Keratinocyte (primary cell): ENCODE data around the gene MTFP1.

Experiments used
- EZH2 ChIP-seq: IDR thresholded peaks from one replicate; pipeline ENCODE4 v1.6.1; 2012; ENCODE audit warnings: inconsistent platforms, mild to moderate bottlenecking, low read length, moderate library complexity
- TF ChIP-seq, protein P1 (sequence below), 3 experiments: IDR thresholded peaks in 1 of 3; conservative IDR thresholded peaks in 1 of 3; optimal IDR thresholded peaks in 1 of 3; 2 replicates in 2 of 3; 3 replicates in 1 of 3; pipeline versions ENCODE3 to v1.5.1; 2011; ENCODE audit warnings: low read length in 3 of 3, mild to moderate bottlenecking in 3 of 3, moderate library complexity in 2 of 3, control low read depth in 1 of 3, inconsistent platforms in 1 of 3; ENCODE audit not compliant: insufficient read depth in 2 of 3; ENCODE audit errors: extremely low read depth in 1 of 3

DNA sequence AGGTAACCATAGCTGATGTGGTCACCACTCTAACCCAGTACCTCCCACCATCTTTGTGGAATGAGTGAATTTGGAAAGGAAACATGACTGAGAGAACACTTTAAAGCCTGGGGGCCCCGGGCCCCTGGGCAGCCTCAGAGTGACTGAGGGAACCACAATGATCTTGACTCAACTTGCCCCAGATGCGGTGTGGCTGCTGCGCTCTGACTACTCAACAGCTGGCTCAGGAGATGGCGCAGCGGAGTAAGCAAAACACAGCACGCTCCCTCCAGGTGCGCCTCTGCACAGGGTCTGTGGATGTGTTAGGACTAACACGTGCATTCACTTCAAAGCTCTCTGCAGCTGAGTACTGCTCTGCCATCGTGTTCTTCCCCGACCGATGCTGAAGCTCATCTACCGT lies 44.3 kb upstream of the MTFP1 start:
- no peak for TF ChIP-seq EZH2
- TF ChIP-seq, protein P1, sequence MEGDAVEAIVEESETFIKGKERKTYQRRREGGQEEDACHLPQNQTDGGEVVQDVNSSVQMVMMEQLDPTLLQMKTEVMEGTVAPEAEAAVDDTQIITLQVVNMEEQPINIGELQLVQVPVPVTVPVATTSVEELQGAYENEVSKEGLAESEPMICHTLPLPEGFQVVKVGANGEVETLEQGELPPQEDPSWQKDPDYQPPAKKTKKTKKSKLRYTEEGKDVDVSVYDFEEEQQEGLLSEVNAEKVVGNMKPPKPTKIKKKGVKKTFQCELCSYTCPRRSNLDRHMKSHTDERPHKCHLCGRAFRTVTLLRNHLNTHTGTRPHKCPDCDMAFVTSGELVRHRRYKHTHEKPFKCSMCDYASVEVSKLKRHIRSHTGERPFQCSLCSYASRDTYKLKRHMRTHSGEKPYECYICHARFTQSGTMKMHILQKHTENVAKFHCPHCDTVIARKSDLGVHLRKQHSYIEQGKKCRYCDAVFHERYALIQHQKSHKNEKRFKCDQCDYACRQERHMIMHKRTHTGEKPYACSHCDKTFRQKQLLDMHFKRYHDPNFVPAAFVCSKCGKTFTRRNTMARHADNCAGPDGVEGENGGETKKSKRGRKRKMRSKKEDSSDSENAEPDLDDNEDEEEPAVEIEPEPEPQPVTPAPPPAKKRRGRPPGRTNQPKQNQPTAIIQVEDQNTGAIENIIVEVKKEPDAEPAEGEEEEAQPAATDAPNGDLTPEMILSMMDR (optimal IDR thresholded peaks at IDR 0.05 in 1 of 3, IDR thresholded peaks at IDR 0.05 in 1 of 3, conservative IDR thresholded peaks at IDR 0.05 in 1 of 3; ENCODE audit: extremely low read depth in 1 of 3, insufficient read depth in 2 of 3, low read length in 3 of 3), result no peak
